Activated CD4-positive, alpha-beta T cell treated with anti-CD3 and anti-CD28 coated beads, Interleukin-10, Interleukin-2, amounts not matched to agents 100 ng/mL and 50 ng/mL, durations not matched to agents 16 hours and 8 hours (primary cell): ENCODE measurements around the gene PTPMT1.

Experiments used
- DNase-seq: peaks from one replicate; pipeline ENCODE4 v3.0.0-alpha.2; 2020

Gene PTPMT1

DNA sequence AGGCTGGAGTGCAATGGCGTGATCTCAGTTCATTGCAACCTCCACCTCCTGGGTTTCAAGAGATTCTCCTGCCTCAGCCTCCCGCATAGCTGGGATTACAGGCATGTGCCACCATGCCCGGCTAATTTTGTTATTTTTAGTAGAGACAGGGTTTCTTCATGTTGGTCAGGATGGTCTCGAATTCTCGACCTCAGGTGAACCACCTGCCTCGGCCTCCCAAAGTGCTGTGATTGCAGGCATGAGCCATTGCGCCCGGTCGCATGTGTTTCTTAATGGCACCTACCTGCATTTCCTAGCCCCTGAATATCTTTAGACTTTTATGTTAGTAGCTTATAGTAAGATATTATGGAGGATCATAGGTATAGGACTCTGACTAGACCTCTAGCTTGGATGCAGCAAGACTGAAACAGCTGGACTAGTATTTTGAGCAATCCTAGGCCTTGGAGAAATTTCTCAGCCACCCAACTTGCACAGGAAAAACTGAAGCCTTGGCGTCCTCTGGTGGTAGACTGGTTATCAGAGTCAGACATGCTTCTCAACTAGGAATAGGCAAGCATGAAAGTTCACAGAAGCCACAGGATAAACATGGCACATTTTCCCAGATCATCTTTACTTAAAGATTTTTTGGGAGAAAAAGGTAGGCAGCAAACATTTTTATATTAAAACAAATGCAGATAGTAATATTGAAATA, 51.5 kb downstream of the PTPMT1 start:
- DNase-seq = peak; percentile 33

DNA sequence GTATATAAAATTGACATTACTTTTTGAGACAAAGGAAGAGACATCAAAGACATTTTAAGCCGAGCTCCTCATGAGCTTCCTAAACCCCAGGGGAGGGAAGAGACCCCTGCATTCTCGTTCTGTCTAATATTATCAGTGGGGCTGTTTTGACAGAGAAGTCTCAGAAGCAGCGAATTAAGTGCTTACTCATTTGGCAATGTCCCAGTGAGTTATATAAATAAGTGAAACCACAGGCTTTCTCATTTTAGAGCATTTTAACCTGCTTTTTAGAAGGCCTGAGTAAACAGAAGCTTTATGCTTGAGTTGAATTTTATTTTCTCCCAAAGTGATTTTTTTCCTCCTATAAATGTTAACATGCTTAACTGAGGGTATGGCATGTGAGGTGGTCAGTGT, 52.0 kb downstream of the PTPMT1 start:
- peak; percentile 31 for DNase-seq

- DNase-seq = no peak
These were observed 55.5 kb downstream of the PTPMT1 start for GRCh38 chr11:47620836-47621378.
